HL-60 (cell line): Measurements from ENCODE around the gene SORCS2.

ENCODE experiments used
- DNase-seq, 2 experiments: peaks; one replicate each; pipeline ENCODE4 v3.0.0-alpha.2; 2010 to 2020; ENCODE audit warnings: low read depth in 1 of 2, low spot score in 1 of 2
- H3K27ac ChIP-seq: fragments of 250-450 bp; sonication (Bioruptor Pico); replicated peaks from 2 replicates; pipeline ENCODE4 v1.5.1; 2020; ENCODE audit warnings: mild to moderate bottlenecking, moderate library complexity
- H3K27me3 ChIP-seq: fragments of 250-450 bp; sonication (Bioruptor Pico); 2 replicates; pipeline ENCODE4 v1.5.1; 2021; ENCODE audit warnings: mild to moderate bottlenecking, moderate library complexity; ENCODE audit not compliant: insufficient read depth, poor library complexity, severe bottlenecking
- H3K4me3 ChIP-seq: replicated peaks from 2 replicates; pipeline ENCODE4 v1.5.1; 2011; ENCODE audit warnings: mild to moderate bottlenecking, control low read depth, low read length; ENCODE audit not compliant: insufficient read depth
- CTCF ChIP-seq: IDR thresholded peaks from one replicate; pipeline ENCODE4 v1.5.1; 2011; ENCODE audit warnings: low read length, control low read depth, inconsistent platforms; ENCODE audit not compliant: insufficient read depth
- GABPA ChIP-seq: IDR thresholded peaks from 2 replicates; pipeline ENCODE4 v1.6.1; 2012; ENCODE audit warnings: low read depth
- POLR2AphosphoS5 ChIP-seq: IDR thresholded peaks from 2 replicates; pipeline ENCODE4 v1.6.1; 2012; ENCODE audit warnings: low read depth
- REST ChIP-seq: IDR thresholded peaks from 2 replicates; pipeline ENCODE4 v1.6.1; 2012; ENCODE audit warnings: low read depth; ENCODE audit not compliant: insufficient replicate concordance
- SPI1 ChIP-seq: IDR thresholded peaks from 2 replicates; pipeline ENCODE4 v1.6.1; 2012; ENCODE audit warnings: low read depth, mild to moderate bottlenecking, borderline replicate concordance

The SORCS2 gene

GRCh38 chr4:7569810-7570783 is 377.8 kb downstream of the SORCS2 start:
- TF ChIP-seq GABPA, result no peak
- no peak for TF ChIP-seq SPI1
- no peak for TF ChIP-seq CTCF
- no peak for TF ChIP-seq REST
- TF ChIP-seq POLR2AphosphoS5, result no peak

GRCh38 chr4:7571001-7571400 is 378.7 kb downstream of the SORCS2 start:
- Histone ChIP-seq H3K4me3 (no peak overlapping the region), H3K27ac (no peak overlapping the region), H3K27me3 (no peaks in the 10 kb centered on the region)
- DNase-seq, result no peak
- TF ChIP-seq CTCF (no peak), REST (no peak), SPI1 (no peak), POLR2AphosphoS5 (no peak), GABPA (no peak)

More at GRCh38 chr4:7569810-7570783, 377.8 kb downstream of the SORCS2 start:
- no peak for DNase-seq
- H3K27ac ChIP-seq, result no peak overlapping the region
- H3K4me3 ChIP-seq, result no peak overlapping the region
- H3K27me3 ChIP-seq, result no peaks in the 10 kb centered on the region

- H3K27me3 ChIP-seq, result no peaks in the 10 kb centered on the region
- TF ChIP-seq GABPA, result no peak
- DNase-seq, result no peak
- no peak overlapping the region for H3K4me3 ChIP-seq
- H3K27ac ChIP-seq, result no peak overlapping the region
Measured at GRCh38 chr4:7571701-7572100, 379.4 kb downstream of the SORCS2 start.

- no peak for DNase-seq
- no peak overlapping the region for H3K4me3 ChIP-seq
- TF ChIP-seq GABPA, result no peak
Measured at GRCh38 chr4:7572894-7573293, 380.6 kb downstream of the SORCS2 start.

More at GRCh38 chr4:7572894-7573293, 380.6 kb downstream of the SORCS2 start:
- Histone ChIP-seq H3K27ac (no peak overlapping the region), H3K27me3 (no peaks in the 10 kb centered on the region)
